Upper lobe of right lung (tissue), 1 donor: ENCODE results near the gene XYLT1. TPM values are rescaled to one million over a fixed set of nuclear protein-coding genes. Genes with fewer than 3 reads are reported as not detected.

Experiments used
- ATAC-seq: fragments of 200-7000 bp; cut with Tn5 transposase; one replicate; pipeline ENCODE4 v1.9.1; 2020; ENCODE audit warnings: mild to moderate bottlenecking, moderate library complexity
- DNase-seq: peaks from one replicate; pipeline ENCODE4 v3.0.0-alpha.2; 2020
- H3K27ac ChIP-seq: fragments of 200-600 bp; one replicate; pipeline ENCODE4 v1.8.0; 2022
- H3K27me3 ChIP-seq: fragments of 200-600 bp; one replicate; pipeline ENCODE4 v1.8.0; 2022; ENCODE audit warnings: mild to moderate bottlenecking
- H3K36me3 ChIP-seq: fragments of 200-600 bp; one replicate; pipeline ENCODE4 v1.8.0; 2022
- H3K4me1 ChIP-seq: fragments of 200-600 bp; one replicate; pipeline ENCODE4 v1.8.0; 2022
- H3K4me3 ChIP-seq: fragments of 200-600 bp; one replicate; pipeline ENCODE4 v1.8.0; 2022; ENCODE audit warnings: mild to moderate bottlenecking
- H3K9me3 ChIP-seq: fragments of 200-600 bp; one replicate; pipeline ENCODE4 v1.8.0; 2022
- intact Hi-C: fragments of 100-400 bp; cut with DNase I; formaldehyde crosslinking; loops from one replicate; pipeline ENCODE4 v1.11.0; 2022
- total RNA-seq: library from RNA; stranded (reverse); fragmentation: NEBNext Ultra II Directional; extraction: Animal tissue kit (Norgen Biotek cat#: 25700); gene quantifications from one replicate; pipeline ENCODE4 v1.2.1, GENCODE V29; 2021
- TF ChIP-seq, protein P1 (sequence below): fragments of 200-600 bp; IDR thresholded peaks from one replicate; pipeline ENCODE4 v1.8.0; 2022; ENCODE audit warnings: antibody characterized with exemption
- donor health status: DM: no; HTN: yes; CAD: no; lungs with severe emphysema.

Gene XYLT1
- total RNA-seq, 1 donor from 2014 or later = 12.1 TPM

DNA sequence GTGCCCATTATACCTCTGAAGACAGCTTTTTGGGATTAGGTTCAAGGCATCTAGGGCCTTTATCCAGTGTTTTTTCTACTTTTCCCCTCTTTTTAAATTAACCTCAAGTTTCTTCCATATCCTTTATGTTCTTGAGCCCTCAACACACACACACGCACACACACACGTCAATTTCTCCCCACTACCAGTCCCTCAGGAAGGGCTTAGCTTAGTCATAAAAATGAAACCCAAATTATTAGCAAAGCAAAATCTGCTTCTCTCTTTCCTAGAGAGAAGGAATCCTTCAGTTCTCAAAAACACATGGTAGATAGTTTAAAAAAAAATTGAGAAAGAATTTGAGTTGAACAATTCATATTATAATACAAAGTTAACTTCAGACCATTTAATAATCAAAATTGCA lies 401.1 kb downstream of the XYLT1 start:
- no peak overlapping the region for H3K27ac ChIP-seq
- DNase-seq (no peak), ATAC-seq (no peak)
- no peaks in the 10 kb centered on the region for H3K36me3 ChIP-seq
- no peaks in the 10 kb centered on the region for H3K4me1 ChIP-seq
- H3K27me3 ChIP-seq = no peaks in the 10 kb centered on the region
- intact Hi-C loops = no loop called here
- H3K9me3 ChIP-seq = no peaks in the 10 kb centered on the region
- TF ChIP-seq, protein P1, sequence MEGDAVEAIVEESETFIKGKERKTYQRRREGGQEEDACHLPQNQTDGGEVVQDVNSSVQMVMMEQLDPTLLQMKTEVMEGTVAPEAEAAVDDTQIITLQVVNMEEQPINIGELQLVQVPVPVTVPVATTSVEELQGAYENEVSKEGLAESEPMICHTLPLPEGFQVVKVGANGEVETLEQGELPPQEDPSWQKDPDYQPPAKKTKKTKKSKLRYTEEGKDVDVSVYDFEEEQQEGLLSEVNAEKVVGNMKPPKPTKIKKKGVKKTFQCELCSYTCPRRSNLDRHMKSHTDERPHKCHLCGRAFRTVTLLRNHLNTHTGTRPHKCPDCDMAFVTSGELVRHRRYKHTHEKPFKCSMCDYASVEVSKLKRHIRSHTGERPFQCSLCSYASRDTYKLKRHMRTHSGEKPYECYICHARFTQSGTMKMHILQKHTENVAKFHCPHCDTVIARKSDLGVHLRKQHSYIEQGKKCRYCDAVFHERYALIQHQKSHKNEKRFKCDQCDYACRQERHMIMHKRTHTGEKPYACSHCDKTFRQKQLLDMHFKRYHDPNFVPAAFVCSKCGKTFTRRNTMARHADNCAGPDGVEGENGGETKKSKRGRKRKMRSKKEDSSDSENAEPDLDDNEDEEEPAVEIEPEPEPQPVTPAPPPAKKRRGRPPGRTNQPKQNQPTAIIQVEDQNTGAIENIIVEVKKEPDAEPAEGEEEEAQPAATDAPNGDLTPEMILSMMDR = no peak
- no peak overlapping the region for H3K4me3 ChIP-seq

DNA sequence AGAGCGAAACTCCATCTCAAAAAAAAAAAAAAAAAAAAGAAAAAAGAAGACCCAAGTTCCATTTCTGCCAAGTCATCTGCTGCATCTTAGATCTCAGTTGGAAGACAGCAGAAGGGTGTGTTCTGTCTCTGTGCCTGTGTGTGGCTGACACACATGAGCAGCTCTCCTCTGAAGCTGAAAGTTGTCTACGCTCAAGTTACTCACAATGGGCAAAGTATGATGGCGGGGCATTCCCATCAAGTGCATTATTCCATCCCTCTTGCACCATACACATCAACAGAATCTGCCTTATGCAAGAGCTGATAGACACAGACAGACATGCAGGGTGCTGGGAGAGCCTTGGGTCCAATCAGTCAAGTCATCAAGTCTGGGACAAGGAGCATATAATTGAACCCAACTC lies 402.2 kb downstream of the XYLT1 start:
- H3K4me3 ChIP-seq = no peak overlapping the region
- no peak for ATAC-seq
- DNase-seq = no peak
- H3K27ac ChIP-seq = no peak overlapping the region
- H3K36me3 ChIP-seq = no peaks in the 10 kb centered on the region
- intact Hi-C loops = no loop called here
- H3K9me3 ChIP-seq = no peaks in the 10 kb centered on the region
- TF ChIP-seq, protein P1 = no peak
- no peaks in the 10 kb centered on the region for H3K4me1 ChIP-seq
- no peaks in the 10 kb centered on the region for H3K27me3 ChIP-seq

DNA sequence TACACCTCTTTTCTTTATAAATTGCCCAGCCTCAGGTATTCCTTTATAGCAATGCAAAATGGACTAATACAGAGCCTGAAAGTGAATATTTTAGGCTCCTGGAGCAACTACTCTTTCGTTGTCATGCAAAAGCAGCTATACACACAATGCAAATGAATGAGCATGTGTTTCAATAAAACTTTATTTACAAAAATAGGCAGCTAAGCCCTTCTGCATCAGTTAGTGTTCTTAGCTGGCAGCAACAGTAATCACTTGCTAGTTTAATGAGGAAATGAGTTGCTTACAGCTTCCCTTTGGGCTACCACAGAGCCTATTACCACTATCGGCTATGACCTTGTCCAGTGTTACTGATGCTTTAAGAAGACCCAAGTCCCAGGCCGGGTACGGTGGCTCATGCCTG lies 402.9 kb downstream of the XYLT1 start:
- intact Hi-C loops = no loop called here
- ATAC-seq (no peak), DNase-seq (no peak)
- no peak overlapping the region for H3K4me3 ChIP-seq
- H3K27me3 ChIP-seq = no peaks in the 10 kb centered on the region
- TF ChIP-seq, protein P1 = no peak
- no peaks in the 10 kb centered on the region for H3K36me3 ChIP-seq
- no peaks in the 10 kb centered on the region for H3K9me3 ChIP-seq
- no peak overlapping the region for H3K27ac ChIP-seq
- no peaks in the 10 kb centered on the region for H3K4me1 ChIP-seq

DNA sequence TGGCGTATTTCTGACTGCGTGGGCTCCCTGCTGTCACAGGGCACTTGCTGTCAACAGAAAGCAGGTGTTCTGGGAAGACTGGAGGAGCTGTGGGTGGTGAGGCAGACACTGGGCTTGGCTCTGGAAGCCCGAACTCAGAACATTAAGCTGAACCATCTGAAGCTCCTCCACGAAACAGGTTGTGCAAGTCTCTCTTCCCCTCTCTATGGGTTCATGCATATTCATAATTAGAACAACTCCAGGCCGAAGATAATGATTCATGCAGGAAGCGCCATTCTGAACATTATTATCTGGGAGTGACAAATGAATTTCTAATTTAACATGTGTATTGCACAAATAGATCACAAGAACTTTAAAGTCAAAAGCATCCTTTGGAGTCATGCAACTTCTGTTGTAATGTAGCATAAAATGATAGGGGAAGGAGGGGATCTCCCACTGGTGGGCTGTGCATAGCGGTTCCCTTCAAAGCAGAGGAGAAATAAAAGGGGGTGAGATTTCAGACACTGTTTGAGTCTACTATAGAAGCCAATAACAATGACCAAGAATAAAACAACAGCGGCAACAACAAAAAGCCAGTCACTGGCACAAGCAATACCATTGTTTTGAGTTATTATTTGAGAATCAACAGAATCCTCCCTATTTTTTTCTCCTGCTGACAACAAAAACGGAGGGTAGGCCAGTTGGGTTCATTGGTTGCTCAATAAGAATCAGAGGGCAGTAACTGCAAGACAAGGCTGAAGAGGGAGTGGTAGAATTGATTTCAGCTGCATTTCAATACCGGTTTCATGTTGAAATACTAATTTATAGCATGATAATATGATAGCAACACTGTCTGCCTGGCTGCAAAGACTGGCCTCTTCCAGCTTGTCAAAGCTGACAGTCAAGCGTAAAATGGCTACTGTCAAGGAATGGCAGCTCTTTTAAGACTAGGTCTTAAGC lies 407.3 kb downstream of the XYLT1 start:
- TF ChIP-seq, protein P1 = no peak
- H3K9me3 ChIP-seq = no peaks in the 10 kb centered on the region
- H3K27ac ChIP-seq = no peak overlapping the region
- intact Hi-C loops = no loop called here
- H3K36me3 ChIP-seq = no peaks in the 10 kb centered on the region
- ATAC-seq = peak; percentile 32
- no peaks in the 10 kb centered on the region for H3K4me1 ChIP-seq
- no peak for DNase-seq
- no peaks in the 10 kb centered on the region for H3K27me3 ChIP-seq
- H3K4me3 ChIP-seq = no peak overlapping the region

DNA sequence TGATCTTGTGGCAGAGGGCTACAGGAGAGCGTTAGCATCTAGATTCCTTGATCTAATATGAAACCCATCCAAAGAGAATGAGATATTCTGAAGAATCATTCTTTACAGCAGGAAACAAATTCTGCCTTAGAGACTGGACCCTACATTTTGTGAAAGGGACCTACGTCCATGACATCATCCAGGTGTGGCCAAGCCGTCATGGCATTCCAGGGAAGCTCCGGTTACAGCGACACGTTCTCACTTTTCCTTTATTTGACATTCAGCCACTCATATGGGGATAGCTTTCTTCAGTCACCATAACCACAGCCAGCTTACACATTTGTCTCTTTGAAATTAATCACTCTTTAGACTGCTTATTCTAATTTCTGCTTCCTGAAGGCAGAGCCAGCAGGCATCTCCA lies 408.1 kb downstream of the XYLT1 start:
- no peaks in the 10 kb centered on the region for H3K27me3 ChIP-seq
- TF ChIP-seq, protein P1 = no peak
- H3K36me3 ChIP-seq = no peaks in the 10 kb centered on the region
- no peaks in the 10 kb centered on the region for H3K9me3 ChIP-seq
- DNase-seq (no peak), ATAC-seq (no peak)
- H3K4me3 ChIP-seq = no peak overlapping the region
- intact Hi-C loops = no loop called here
- H3K27ac ChIP-seq = no peak overlapping the region
- H3K4me1 ChIP-seq = no peaks in the 10 kb centered on the region
